Gastroesophageal sphincter (tissue), 3 donors: ENCODE data around the gene GTF3C1.

Experiments
- CTCF ChIP-seq, 4 experiments: fragments of 200-600 bp in 2 of 4; fragments of 450-650 bp in 2 of 4; sonication (generic) in 1 of 4; IDR thresholded peaks; one replicate each; pipeline ENCODE4 v1.5.1; 2017 to 2019; ENCODE audit warnings: antibody characterized with exemption in 4 of 4, mild to moderate bottlenecking in 2 of 4, moderate library complexity in 2 of 4
- POLR2A ChIP-seq, 2 donors: fragments of 450-650 bp; IDR thresholded peaks; one replicate each; pipeline ENCODE4 v1.6.1; 2017; ENCODE audit warnings: antibody characterized with exemption in 2 of 2, mild to moderate bottlenecking in 2 of 2, moderate library complexity in 1 of 2
- POLR2AphosphoS5 ChIP-seq: sonication (generic); formaldehyde crosslinking; IDR thresholded peaks from one replicate; pipeline ENCODE4 v1.6.1; 2017; ENCODE audit warnings: antibody characterized with exemption

- TF ChIP-seq CTCF (IDR thresholded peaks at IDR 0.05) (no peak), POLR2A (IDR thresholded peaks at IDR 0.05) (no peak), POLR2AphosphoS5 (no peak)
Measured at GRCh38 chr16:27576729-27577128, 27.0 kb upstream of the GTF3C1 start.
